COLO668 (cell line): Measurements from ENCODE around the gene PDK3.

Experiments
- DNase-seq: peaks from one replicate; lab custom pipeline; 2025; ENCODE audit not compliant: unreplicated experiment; lab: John Stamatoyannopoulos, UW

The PDK3 gene

DNA sequence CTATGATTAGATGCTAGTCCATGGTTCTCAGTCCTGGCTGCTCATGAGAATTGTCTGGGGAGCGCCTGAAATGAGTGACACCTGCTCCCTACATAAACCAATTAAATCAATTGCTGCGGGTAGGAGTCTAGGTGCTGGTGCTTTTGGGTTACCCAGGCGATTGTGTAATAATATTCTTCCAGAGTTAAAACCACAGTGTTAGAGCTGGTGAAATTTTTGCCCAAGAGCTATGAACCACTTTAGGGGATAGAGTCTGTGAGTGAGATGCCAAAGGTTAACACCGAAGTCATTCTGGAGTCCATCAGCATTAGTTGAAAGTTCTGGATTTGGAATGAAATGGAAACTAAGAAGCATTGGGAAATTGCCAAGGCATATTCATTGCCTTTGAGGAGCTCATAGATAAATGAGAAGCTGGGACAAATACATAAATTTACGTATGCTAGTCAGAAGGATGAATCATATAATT lies 15.3 kb downstream of the PDK3 start:
- DNase-seq = no peak

DNA sequence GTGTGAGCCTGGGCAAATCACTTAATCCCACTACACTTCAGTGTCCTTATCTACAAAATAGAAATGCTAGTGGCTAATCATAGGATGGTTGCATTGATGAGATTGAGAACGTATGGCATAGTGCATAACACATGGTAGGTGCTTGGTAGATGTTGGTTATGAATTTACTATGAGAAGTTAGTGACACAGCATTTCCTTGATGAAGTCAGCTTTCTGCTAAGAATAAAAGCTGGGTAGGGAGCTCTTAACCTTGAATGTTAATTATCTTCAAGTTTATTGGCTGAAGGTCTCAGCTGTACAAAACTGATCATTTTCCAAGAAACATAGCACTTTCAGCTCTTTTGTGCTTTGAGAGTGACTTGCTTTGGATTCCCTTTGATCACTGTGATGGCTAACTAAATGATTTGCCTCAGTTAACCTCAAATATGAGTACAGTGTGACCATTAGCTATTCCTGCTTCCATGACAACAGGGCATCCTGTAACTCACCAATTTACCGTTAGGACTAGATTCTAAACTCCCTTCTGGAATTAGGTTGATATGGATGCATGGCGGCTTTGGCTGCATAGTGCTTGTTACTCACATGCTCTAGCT lies 17.8 kb downstream of the PDK3 start:
- DNase-seq = no peak

DNA sequence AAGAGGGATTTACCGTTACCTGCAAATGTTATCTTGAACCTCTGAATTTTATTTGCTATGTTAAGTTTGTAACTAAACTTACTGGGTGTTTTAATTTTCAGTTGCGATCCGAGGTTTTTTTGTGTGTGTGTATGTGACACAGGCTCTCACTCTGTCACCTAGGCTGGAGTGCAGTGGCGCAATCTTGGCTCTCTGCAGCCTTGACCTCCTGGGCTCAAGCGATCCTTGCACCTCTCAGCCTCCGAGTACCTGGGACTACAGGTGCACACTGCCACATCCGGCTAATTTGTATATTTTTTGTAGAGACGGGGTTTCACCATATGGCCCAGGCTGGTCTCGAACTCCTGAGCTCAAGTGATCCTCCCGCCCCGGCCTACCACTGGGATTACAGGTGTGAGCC lies 18.5 kb downstream of the PDK3 start:
- no peak for DNase-seq

DNA sequence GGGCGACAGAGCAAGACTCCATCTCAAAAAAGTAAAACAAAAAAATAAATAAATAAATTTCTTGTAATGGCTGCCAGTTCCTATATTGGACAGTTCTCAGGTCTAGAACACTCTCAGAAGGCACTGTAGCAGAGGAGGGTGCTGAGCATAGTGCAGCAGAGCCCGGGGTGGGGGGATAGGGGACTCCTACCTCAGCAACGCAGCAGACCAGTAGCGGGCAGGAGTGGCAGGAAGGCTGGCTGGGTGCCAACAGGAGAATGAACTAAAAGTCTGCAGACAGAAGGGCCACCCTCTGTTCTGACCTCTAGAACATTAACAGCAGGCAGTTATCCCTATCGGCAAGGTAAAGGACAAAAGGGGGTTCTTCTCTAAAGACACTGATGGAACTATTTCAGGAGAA lies 20.2 kb downstream of the PDK3 start:
- DNase-seq = peak; percentile 6

DNA sequence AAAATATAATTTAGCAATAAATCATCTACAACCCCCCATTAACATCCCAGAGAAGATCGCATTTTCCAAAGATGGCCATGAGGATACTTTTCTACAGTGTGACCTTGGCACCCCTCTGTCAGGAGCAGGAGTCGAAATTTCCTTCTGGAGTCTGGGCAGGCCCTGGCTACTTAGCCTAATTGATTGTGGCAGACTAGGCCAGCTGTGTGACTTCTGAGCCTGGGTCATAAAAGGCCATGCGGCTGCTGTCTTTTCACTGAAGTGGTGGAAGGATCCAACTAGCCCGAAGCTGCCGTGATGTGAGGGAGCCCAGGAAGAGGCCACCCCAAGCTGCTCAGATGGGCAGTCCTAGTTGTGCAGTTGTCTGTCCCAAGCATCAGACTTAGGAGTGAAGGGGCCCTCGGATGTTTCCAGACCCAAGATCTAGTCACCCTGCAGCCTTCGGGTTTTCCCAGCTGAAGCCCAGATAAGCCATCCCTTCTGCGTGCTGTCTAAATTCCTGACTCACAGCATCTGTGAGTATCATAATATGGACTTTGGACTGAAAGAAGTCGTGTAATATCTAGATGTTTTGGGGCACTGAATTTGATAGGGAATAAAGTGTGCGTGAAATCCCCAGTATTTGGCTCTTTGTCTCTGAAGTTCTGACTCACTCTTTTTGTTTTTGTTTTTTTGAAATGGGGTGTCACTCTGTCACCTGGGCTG lies 21.0 kb downstream of the PDK3 start:
- DNase-seq = no peak

DNA sequence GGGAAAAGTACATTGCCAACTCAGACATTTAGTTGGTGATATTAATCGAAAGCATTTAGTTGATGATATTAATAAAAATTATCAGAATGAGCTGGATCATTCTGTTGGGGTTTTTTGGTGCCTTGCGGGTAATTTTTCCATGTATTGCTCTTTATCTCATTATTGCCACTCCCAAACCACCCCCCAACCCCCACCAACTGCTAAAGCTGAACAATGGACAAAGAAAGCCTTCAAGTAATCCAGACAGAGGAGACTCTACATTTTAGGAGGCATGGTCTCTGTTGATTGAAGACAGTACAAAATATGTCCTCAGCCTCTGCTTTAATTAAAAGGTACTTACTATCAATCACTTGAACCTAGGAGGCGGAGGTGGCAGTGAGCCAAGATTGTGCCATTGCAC lies 22.5 kb downstream of the PDK3 start:
- no peak for DNase-seq

DNA sequence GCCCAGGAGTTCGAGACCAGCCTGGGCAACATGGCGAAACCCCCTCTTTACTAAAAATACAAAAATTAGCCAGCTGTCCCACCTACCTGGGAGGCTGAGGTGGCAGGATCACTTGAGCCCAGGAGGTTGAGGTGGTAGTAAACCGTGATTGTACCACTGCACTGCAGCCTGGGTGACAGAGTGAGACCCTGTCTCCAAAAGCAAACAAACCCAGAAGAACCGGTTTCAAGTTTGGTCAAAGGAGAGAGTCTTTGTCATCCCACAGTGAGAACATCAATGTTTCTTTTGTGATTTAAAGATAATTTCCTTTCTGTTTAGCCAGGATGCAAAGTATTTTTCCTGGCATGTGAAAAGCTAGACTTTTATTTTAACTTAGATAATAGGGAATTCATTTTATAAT lies 26.7 kb downstream of the PDK3 start:
- no peak for DNase-seq

DNA sequence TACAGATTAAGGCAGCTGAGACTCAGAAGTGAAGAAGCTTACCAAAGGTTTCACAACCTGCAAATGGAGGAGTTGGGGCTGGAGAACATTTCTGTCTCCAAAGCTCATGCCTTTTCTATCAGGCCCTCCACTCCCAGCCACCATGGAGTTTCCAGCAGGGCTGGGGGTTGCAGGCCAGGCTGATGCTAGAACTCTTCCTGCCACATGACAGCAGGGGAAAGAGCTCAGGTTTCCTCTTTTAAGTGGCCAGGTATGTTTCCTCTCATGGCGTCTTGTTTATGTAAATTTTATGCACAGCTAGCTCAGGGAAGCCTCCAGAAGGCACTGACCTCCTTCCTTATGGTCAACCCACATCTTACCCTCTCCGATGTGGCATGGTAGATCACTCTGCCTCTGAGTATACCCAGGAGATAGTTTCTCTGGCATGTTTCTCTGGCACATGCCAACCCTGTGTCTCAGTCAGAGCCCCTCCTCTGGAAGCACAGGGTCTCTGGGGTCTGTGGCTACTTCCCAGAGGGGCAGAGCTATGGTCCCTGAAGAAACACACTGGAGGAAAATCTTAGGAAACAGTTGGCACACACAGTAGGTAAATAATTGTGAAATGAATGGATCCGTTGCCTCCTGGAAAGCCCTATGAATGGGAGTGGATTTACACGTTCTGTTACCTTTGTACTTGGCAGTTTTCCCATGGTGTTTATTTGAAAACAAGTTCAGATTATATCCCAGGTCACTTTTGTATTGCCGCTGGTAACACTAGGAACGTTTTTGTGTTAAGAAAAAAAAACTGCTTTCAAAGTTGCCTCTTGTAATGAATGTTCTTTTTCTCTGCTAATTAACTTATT lies 28.9 kb downstream of the PDK3 start:
- DNase-seq = peak; percentile 27

DNA sequence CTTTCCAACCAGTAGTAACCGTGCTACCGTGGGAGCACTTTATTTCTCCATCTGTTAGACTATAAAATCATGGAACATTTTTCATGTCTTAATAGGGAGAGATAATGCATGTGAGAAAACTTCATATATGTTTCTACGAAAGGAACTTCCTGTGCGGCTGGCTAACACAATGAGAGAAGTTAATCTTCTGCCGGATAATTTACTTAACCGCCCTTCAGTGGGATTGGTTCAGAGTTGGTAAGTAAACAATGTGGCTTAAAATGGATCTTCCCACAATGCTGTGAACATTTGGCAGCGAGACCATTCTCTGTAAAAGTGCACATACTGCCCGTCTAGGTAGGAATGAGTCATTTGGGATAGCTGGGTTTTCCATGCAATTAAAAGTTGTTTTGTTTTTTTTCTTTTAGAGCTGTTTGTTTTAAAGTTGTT lies 29.6 kb downstream of the PDK3 start:
- peak; percentile 22 for DNase-seq

DNA sequence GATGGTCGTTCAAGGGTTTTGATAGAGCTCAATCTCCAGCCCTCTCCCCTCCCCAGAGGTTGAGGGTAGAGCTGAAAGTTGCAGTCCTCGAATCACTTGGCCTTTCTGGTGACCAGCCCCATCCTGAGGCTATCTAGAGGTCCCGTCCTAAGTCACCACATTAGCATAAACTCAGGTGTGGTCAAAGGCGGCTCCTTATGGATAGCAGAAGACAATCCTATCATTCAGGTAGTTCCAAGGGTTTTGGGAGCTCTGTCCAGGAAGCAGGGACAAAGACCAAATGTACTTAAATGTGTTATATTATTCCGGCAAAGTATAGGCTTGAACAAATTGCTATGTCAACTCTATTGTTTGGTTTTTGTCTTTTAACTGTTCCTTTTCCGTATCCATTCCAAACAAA lies 30.6 kb downstream of the PDK3 start:
- DNase-seq = no peak

DNA sequence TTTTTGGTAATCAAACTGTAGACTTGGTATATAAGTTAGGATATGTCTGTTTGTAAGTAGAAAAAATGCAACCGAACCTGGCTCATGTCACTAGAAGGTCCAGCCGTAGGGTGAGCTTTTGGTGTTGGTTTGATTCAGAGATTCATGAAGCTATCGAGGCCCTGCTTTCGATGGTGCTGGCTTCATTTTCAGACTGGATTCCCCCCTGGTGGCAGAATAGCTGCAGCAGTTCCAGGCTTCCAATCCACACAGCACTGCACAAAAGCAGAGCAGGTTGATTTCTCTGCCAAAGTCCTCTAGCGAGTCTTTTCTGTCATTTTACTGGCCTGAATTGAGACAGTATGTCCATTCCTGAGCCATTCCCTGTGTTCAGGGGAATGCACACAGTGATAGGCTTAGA lies 33.1 kb downstream of the PDK3 start:
- DNase-seq = peak; percentile 2

DNA sequence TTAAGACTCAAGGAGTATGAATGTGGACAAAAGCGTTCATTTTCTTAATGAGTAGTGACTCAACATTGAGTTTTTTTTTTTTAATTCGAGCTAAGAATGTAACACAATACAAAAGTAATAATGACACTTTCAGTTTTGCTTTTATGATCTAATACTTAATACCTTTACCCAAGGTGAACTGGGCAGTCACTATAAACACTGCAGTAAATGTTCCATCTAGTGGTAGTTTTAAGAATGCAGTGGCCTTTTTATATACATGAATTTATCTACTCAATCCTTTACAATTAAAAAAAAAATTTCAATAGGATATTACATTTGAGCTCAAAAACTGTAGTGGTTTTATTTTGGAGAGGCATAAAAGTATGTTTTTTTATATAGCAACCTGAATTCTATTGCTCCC lies 33.9 kb downstream of the PDK3 start:
- DNase-seq = no peak

DNA sequence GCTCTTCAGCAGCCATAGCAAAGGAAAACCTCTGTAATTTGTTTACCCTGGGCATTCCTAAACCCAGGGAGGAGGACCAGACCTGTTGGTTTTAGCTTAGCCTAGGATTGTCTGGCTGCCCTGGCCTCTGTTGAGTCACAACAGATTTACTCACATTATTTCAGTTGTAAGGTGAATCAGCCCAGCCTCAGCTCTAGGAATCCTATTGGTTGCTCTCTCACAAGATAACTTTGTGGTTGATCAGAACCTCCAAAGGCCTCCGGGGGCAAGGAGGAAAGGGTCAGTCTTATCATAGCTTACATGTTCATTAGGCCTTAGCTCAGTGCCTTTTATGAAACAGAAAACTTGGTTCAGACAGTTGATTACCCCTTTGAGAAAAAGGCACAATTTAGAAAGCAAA lies 41.0 kb downstream of the PDK3 start:
- no peak for DNase-seq

DNA sequence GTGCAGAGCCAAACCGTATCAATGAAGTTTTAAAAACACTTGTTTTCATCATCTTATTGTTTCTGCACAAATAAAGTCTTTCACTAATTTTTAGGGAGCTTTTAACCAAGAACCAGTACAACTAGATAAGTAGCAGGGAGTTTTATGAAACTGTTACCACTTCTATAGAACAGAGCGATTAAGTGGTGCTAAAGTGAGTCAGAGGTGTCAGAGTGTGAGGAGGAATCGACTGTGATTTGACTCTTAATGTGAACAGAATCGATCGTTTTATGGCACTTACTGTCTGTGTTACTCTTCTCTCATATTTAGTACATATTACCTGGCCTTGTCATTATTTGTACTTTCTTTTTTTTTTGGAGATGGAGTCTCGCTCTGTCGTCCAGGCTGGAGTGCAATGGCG lies 43.3 kb downstream of the PDK3 start:
- no peak for DNase-seq

DNA sequence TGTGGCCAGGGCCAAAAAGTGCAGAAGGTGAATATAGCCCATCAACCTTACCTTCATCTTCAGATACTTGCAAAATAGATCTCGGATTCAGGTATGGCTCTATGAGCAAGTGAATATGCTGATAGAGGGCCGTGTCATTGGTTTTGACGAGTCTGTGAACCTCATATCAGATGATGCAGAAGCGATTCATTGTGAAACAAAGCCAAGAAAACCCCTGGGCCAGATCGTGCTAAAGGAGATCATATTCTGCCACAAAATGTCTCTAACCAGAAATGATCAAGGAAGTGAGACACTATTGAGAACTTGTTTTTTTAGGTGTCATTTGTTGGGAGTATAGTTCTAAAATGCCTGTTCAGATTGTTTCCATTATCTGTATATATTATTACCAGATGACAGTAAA lies 48.3 kb downstream of the PDK3 start:
- no peak for DNase-seq

DNA sequence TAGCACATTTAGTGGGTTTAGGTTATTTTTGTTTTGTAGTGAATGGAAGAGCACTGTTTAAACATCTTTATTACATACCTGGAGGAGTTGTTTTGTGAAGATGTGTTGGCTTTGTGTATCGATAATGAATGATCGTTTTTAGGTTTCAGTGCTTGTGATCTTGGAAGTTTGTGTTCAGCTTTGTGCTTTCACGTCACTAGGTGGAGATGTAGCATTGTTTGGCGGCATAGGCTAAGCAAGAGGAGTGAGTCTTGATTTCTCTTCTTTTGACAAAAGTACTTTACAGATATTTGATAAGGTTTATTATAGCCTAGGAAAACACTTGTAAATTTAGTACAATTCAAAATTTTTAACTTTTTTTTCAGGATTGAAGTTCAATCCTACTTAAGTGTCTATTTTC lies 50.4 kb downstream of the PDK3 start:
- no peak for DNase-seq

DNA sequence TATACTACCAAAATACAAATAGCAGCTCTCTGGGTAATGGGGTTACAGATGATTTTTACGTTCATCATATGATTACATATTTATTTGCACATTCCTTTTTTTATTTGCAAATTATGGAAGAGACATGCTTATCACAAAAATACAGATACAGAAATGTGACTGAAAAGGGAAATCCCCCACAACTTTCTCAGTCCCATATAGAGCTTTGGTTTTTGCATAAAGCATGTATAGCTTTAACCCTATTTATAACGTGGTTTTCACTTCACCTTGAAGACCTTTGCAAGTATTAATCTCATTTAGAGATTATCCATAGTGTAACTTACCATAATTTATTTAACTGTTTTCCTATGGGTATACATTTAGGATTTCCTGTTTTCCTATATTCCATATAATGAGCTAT lies 55.4 kb downstream of the PDK3 start:
- no peak for DNase-seq

DNA sequence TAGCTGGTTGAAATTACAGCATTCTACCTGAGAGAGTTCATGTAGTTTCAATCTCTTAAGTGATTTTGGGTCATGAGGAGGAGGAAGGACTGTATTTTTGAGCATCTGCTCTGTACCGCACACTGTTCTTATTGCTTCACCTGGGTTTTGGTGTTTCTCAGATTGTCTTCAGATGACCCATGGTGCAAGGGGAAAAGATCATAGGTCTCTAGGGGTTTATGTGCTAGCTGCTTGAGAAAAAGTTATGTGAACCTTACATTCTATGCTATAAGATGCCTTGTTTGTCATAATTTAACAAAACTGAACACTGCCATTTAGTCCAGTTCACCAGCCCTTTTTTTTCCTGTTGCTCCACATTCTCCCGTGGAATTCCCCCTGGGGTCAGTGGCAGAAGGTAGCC lies 60.4 kb downstream of the PDK3 start:
- DNase-seq = no peak

DNA sequence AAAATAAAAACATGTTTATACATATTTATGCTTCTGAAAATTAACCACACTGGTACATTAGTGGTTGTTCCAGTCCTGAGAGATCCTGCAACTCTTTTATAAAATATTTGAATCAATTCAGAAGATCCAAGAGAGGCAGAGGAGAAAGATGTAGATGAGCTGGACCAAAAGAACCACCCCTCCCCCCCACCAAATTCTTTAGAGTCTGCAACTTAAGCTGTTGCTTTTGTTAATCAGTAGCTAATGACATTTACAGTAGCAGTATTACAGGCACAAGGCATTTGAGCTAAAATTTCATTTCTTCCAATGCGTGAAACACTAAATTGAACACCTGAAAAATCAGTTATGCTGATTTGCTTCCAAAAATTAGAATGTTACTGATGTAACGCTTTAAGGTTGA lies 61.5 kb downstream of the PDK3 start:
- no peak for DNase-seq

DNA sequence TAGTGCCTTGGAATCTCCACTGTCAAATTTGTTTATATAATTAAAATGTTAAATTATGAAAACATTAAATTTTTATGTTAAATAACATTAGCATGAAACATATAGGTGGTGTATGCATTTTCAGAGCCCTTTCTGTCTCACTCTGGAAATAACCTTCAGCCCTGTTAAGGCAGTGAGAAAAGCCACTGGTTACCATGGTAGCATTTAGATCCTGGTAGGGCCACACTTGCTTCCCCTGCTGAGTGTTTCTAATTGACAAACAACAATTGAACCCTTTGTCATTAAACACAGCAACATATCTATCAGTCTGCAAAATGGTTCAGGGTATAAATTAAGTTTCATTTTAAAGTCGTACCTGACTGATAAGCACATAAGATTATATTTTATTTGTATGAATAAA lies 63.5 kb downstream of the PDK3 start:
- DNase-seq = no peak

DNA sequence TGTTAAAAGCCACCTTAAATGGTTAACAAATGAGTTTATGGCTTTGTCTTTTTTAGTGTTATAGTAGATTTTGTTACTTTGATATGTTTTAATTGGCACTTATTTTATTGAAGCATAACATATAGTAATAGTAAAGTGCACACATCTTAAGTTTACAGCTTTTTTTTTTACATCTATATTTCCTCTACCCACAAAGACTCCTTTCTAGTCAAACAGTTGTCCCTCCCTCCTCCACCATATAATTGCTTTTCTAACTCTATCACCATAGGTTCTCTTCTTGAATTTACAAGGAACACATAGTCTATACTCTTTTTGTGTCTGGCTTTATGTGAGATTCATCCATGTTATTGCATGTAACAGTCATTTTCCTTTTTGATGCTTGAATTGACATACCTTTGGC lies 71.5 kb downstream of the PDK3 start:
- DNase-seq = no peak

DNA sequence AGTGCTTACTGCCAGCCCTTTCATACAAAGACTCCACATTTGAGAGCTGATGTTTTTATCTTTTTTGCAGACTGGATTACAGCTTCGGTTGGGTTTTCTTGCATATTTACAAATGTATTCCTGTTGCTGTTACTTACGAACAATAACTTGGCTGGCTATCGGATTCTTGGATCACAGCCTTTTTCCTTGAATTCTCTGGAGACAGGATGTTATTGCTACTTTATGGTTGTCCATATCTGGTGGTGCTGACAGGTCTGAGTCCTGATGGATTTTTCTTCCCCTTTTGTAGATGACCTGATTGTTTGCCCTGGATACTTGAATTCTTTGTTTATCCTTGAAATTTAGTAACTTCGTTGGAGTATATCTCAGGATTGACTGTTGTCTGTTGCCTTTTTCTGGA lies 77.7 kb downstream of the PDK3 start:
- no peak for DNase-seq
